Upper lobe of left lung (tissue), 4 donors: ENCODE results near the gene HPSE2.

ENCODE experiments used
- CTCF ChIP-seq, 6 experiments: fragments of 450-650 bp in 4 of 6; fragments of 200-600 bp in 2 of 6; sonication (generic) in 2 of 6; IDR thresholded peaks; one replicate each; pipeline ENCODE4 v1.5.1; 2016 to 2019; ENCODE audit warnings: antibody characterized with exemption in 6 of 6
- POLR2A ChIP-seq, 4 donors: fragments of 450-650 bp; IDR thresholded peaks; one replicate each; pipeline ENCODE4 v1.5.1; 2016 to 2017; ENCODE audit warnings: antibody characterized with exemption in 4 of 4, mild to moderate bottlenecking in 2 of 4
- POLR2AphosphoS5 ChIP-seq, 2 donors: sonication (generic); formaldehyde crosslinking; IDR thresholded peaks; one replicate each; pipeline ENCODE4 v1.5.1; 2017; ENCODE audit warnings: antibody characterized with exemption in 2 of 2

GRCh38 chr10:98587156-98587837, 648.4 kb downstream of the HPSE2 start:
- no peak for TF ChIP-seq CTCF (IDR thresholded peaks at IDR 0.05)
- TF ChIP-seq POLR2A (IDR thresholded peaks at IDR 0.05): no peak
- no peak for TF ChIP-seq POLR2AphosphoS5 (IDR thresholded peaks at IDR 0.05)
